Measurements from ENCODE around the gene PPP1R26.

- TF ChIP-seq, protein P1, sequence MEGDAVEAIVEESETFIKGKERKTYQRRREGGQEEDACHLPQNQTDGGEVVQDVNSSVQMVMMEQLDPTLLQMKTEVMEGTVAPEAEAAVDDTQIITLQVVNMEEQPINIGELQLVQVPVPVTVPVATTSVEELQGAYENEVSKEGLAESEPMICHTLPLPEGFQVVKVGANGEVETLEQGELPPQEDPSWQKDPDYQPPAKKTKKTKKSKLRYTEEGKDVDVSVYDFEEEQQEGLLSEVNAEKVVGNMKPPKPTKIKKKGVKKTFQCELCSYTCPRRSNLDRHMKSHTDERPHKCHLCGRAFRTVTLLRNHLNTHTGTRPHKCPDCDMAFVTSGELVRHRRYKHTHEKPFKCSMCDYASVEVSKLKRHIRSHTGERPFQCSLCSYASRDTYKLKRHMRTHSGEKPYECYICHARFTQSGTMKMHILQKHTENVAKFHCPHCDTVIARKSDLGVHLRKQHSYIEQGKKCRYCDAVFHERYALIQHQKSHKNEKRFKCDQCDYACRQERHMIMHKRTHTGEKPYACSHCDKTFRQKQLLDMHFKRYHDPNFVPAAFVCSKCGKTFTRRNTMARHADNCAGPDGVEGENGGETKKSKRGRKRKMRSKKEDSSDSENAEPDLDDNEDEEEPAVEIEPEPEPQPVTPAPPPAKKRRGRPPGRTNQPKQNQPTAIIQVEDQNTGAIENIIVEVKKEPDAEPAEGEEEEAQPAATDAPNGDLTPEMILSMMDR (conservative IDR thresholded peaks at IDR 0.05), result no peak
- no peak for TF ChIP-seq ZFX (IDR thresholded peaks at IDR 0.05)
These were observed 11.4 kb downstream of the PPP1R26 start for GRCh38 chr9:135490980-135491464.

Measured in C4-2B (cell line).